Neural cell (in vitro differentiated cells): ENCODE data around the gene FBXO3. TPM values are rescaled to one million over a fixed set of nuclear protein-coding genes. Genes with fewer than 3 reads are reported as not detected.

ENCODE experiments used
- H2AFZ ChIP-seq: fragments of 200-600, 300-800 bp; sonication (generic), shearing (Covaris generic); 2 replicates; pipeline ENCODE4 v1.6.0; 2014; ENCODE audit warnings: low read depth, mild to moderate bottlenecking, antibody characterized with exemption, low read length, moderate library complexity
- H3F3A ChIP-seq: fragments of 200-600 bp; shearing (Covaris generic); 2 replicates; pipeline ENCODE4 v1.6.1; 2016; ENCODE audit warnings: mild to moderate bottlenecking, moderate library complexity, mixed read lengths, antibody characterized with exemption, low read length; ENCODE audit not compliant: insufficient read depth, poor library complexity, severe bottlenecking
- H3K27ac ChIP-seq: fragments of 200-600, 300-800 bp; sonication (generic), shearing (Covaris generic); 2 replicates; pipeline ENCODE4 v1.5.1; 2014; ENCODE audit warnings: mild to moderate bottlenecking, low read length, moderate library complexity
- H3K27me3 ChIP-seq: fragments of 300-800, 200-600 bp; sonication (generic), shearing (Covaris generic); 2 replicates; pipeline ENCODE4 v1.6.0; 2014; ENCODE audit warnings: mild to moderate bottlenecking, low read depth, low read length, moderate library complexity; ENCODE audit not compliant: insufficient read depth
- H3K36me3 ChIP-seq: fragments of 300-800, 200-600 bp; sonication (generic), shearing (Covaris generic); 2 replicates; pipeline ENCODE4 v1.5.1; 2014; ENCODE audit warnings: mild to moderate bottlenecking, antibody characterized with exemption, low read length, moderate library complexity; ENCODE audit not compliant: insufficient read depth
- H3K4me2 ChIP-seq: fragments of 300-800, 200-600 bp; sonication (generic), shearing (Covaris generic); 2 replicates; pipeline ENCODE4 v1.6.0; 2014; ENCODE audit warnings: mild to moderate bottlenecking, low read length
- H3K4me3 ChIP-seq: fragments of 300-800, 200-600 bp; sonication (generic), shearing (Covaris generic); 2 replicates; pipeline ENCODE4 v1.5.1; 2014; ENCODE audit warnings: mild to moderate bottlenecking, low read length, moderate library complexity
- H3K79me2 ChIP-seq: fragments of 200-600 bp; shearing (Covaris generic); replicated peaks from 2 replicates; pipeline ENCODE4 v1.6.0; 2014; ENCODE audit warnings: mild to moderate bottlenecking, low read length, moderate library complexity; ENCODE audit not compliant: insufficient read depth
- H3K9ac ChIP-seq: fragments of 300-800, 200-600 bp; sonication (generic), shearing (Covaris generic); 2 replicates; pipeline ENCODE4 v1.6.1; 2016; ENCODE audit warnings: mild to moderate bottlenecking, low read length, mixed read lengths
- H3K9me2 ChIP-seq: fragments of 200-600 bp; shearing (Covaris generic); 2 replicates; pipeline ENCODE4 v1.6.1; 2016; ENCODE audit warnings: mild to moderate bottlenecking, low read length, mixed read lengths; ENCODE audit not compliant: insufficient read depth
- H3K9me3 ChIP-seq: fragments of 200-600, 300-800 bp; sonication (generic), shearing (Covaris generic); 2 replicates; pipeline ENCODE4 v1.6.1; 2016; ENCODE audit warnings: mild to moderate bottlenecking, mixed run types, low read length, moderate library complexity, mixed read lengths
- H4K20me1 ChIP-seq: fragments of 200-600 bp; shearing (Covaris generic); 2 replicates; pipeline ENCODE4 v1.6.1; 2016; ENCODE audit warnings: mild to moderate bottlenecking, mixed run types; ENCODE audit not compliant: insufficient read depth
- EP300 ChIP-seq: fragments of 450-650 bp; conservative IDR thresholded peaks from 2 replicates; pipeline ENCODE4 v1.6.1; 2014; ENCODE audit warnings: antibody characterized with exemption, mild to moderate bottlenecking, moderate library complexity; ENCODE audit not compliant: poor library complexity, severe bottlenecking
- EZH2 ChIP-seq: fragments of 200-600, 300-800 bp; shearing (Covaris generic), sonication (generic); IDR thresholded peaks from 2 replicates; pipeline ENCODE4 v1.6.1; 2014; ENCODE audit warnings: antibody characterized with exemption, low read length, borderline replicate concordance, mild to moderate bottlenecking; ENCODE audit not compliant: insufficient read depth, poor library complexity, severe bottlenecking
- MXI1 ChIP-seq: fragments of 450-650 bp; conservative IDR thresholded peaks from 2 replicates; pipeline ENCODE4 v1.6.1; 2014; ENCODE audit warnings: antibody characterized with exemption, mild to moderate bottlenecking; ENCODE audit not compliant: poor library complexity, severe bottlenecking
- POLR2AphosphoS5 ChIP-seq: IDR thresholded peaks from 2 replicates; pipeline ENCODE4 v1.6.1; 2012
- RAD21 ChIP-seq: fragments of 450-650 bp; conservative IDR thresholded peaks from 2 replicates; pipeline ENCODE4 v1.6.1; 2014; ENCODE audit warnings: antibody characterized with exemption, mild to moderate bottlenecking, moderate library complexity
- SMC3 ChIP-seq: fragments of 450-650 bp; conservative IDR thresholded peaks from 2 replicates; pipeline ENCODE4 v1.6.1; 2014; ENCODE audit warnings: antibody characterized with exemption, mild to moderate bottlenecking, moderate library complexity; ENCODE audit not compliant: poor library complexity
- TAF1 ChIP-seq: IDR thresholded peaks from 2 replicates; pipeline ENCODE4 v1.6.1; 2012; ENCODE audit warnings: low read depth
- polyA plus RNA-seq: library from polyadenylated mRNA; depleted of rRNA; stranded (reverse); fragments of >200 nt; gene quantifications from 2 replicates; pipeline ENCODE4 v1.2.3, GENCODE V29; 2014
- TF ChIP-seq, protein P1 (sequence below): IDR thresholded peaks from 2 replicates; pipeline ENCODE4 v1.6.1; 2012; ENCODE audit warnings: borderline replicate concordance
- TF ChIP-seq, protein P2 (sequence below): fragments of 450-650 bp; IDR thresholded peaks from 2 replicates; pipeline ENCODE4 v1.5.1; 2014; ENCODE audit warnings: antibody characterized with exemption, mild to moderate bottlenecking, moderate library complexity; ENCODE audit not compliant: poor library complexity, severe bottlenecking

Gene FBXO3
- polyA plus RNA-seq, 1 donor from 2014 or later, result 115 TPM

DNA sequence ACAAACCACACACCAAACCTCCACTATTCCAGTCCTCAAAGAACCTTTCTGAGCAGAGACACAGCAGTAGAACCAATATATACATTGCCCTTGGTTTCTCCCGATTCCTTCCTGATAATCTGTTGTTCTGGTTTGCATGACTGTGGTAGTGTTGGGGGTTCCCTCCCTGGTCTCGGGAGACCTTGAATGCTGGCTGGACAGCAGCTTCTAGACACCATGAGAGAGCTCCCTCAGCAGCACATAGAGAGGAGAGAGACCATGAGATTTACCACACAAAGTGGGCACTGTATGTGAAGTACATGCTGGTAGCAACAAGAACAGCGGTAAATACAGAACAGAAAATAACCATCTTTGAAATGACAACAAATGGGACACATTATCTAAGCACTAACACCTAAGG lies 76.3 kb downstream of the FBXO3 start:
- no peaks in the 10 kb centered on the region for H3K27me3 ChIP-seq
- H3K4me2 ChIP-seq, result no peak overlapping the region
- H3K36me3 ChIP-seq, result no peaks in the 10 kb centered on the region
- H3K4me3 ChIP-seq, result no peak overlapping the region
- no peaks in the 10 kb centered on the region for H3K79me2 ChIP-seq
- TF ChIP-seq RAD21, result no peak
- no peak for TF ChIP-seq MXI1
- TF ChIP-seq, protein P1, sequence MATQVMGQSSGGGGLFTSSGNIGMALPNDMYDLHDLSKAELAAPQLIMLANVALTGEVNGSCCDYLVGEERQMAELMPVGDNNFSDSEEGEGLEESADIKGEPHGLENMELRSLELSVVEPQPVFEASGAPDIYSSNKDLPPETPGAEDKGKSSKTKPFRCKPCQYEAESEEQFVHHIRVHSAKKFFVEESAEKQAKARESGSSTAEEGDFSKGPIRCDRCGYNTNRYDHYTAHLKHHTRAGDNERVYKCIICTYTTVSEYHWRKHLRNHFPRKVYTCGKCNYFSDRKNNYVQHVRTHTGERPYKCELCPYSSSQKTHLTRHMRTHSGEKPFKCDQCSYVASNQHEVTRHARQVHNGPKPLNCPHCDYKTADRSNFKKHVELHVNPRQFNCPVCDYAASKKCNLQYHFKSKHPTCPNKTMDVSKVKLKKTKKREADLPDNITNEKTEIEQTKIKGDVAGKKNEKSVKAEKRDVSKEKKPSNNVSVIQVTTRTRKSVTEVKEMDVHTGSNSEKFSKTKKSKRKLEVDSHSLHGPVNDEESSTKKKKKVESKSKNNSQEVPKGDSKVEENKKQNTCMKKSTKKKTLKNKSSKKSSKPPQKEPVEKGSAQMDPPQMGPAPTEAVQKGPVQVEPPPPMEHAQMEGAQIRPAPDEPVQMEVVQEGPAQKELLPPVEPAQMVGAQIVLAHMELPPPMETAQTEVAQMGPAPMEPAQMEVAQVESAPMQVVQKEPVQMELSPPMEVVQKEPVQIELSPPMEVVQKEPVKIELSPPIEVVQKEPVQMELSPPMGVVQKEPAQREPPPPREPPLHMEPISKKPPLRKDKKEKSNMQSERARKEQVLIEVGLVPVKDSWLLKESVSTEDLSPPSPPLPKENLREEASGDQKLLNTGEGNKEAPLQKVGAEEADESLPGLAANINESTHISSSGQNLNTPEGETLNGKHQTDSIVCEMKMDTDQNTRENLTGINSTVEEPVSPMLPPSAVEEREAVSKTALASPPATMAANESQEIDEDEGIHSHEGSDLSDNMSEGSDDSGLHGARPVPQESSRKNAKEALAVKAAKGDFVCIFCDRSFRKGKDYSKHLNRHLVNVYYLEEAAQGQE, result no peak
- no peak for TF ChIP-seq EZH2
- TF ChIP-seq, protein P2, sequence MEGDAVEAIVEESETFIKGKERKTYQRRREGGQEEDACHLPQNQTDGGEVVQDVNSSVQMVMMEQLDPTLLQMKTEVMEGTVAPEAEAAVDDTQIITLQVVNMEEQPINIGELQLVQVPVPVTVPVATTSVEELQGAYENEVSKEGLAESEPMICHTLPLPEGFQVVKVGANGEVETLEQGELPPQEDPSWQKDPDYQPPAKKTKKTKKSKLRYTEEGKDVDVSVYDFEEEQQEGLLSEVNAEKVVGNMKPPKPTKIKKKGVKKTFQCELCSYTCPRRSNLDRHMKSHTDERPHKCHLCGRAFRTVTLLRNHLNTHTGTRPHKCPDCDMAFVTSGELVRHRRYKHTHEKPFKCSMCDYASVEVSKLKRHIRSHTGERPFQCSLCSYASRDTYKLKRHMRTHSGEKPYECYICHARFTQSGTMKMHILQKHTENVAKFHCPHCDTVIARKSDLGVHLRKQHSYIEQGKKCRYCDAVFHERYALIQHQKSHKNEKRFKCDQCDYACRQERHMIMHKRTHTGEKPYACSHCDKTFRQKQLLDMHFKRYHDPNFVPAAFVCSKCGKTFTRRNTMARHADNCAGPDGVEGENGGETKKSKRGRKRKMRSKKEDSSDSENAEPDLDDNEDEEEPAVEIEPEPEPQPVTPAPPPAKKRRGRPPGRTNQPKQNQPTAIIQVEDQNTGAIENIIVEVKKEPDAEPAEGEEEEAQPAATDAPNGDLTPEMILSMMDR, result no peak
- H4K20me1 ChIP-seq, result no peaks in the 10 kb centered on the region
- H3K9me2 ChIP-seq, result no peaks in the 10 kb centered on the region
- no peaks in the 10 kb centered on the region for H3K9me3 ChIP-seq
- no peak overlapping the region for H2AFZ ChIP-seq
- no peaks in the 10 kb centered on the region for H3F3A ChIP-seq
- no peak overlapping the region for H3K9ac ChIP-seq
- no peak overlapping the region for H3K27ac ChIP-seq

DNA sequence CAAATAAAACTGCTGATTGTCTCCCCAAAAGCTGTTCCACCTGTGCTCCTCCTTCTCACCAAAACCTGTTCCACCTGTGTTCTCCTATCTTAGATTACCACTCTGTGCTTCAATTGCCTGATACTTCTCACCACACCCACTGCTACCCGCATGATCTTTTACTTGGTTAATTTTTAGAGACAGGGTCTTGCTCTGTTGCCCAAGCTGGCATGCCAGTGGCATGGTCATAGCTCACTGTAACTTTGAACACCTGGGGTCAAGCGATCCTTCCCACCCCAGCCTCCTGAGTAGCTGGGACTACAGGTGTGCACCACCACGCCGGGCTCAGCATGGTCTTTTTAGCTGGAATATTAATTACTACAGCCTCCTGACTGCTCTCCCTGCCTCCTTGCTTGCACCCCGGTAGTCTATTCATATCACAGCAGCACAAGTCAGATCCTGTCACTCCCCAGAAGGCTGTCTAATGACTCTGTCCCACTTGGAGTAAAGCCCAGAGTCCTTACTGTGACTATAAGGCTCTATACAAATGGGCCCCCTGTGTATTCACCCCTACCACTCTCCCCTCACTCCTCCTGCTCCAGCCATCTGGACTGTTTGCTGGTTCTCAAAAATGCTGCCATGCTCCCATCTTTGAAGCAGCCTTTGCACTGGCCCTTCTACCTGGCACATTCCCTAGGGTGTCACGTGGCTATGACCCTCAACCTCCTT lies 77.2 kb downstream of the FBXO3 start:
- Histone ChIP-seq H3K27me3 (no peaks in the 10 kb centered on the region), H2AFZ (no peak overlapping the region), H3K9me3 (no peaks in the 10 kb centered on the region), H3F3A (no peaks in the 10 kb centered on the region), H3K9me2 (no peaks in the 10 kb centered on the region), H3K79me2 (no peaks in the 10 kb centered on the region), H3K36me3 (no peaks in the 10 kb centered on the region), H3K4me3 (no peak overlapping the region), H3K27ac (no peak overlapping the region), H4K20me1 (no peaks in the 10 kb centered on the region), H3K4me2 (no peak overlapping the region), H3K9ac (no peak overlapping the region)
- no peak for TF ChIP-seq RAD21
- TF ChIP-seq EP300, result no peak
- no peak for TF ChIP-seq MXI1
- TF ChIP-seq, protein P1, result no peak
- no peak for TF ChIP-seq POLR2AphosphoS5
- TF ChIP-seq, protein P2, result no peak
- TF ChIP-seq EZH2, result no peak
- no peak for TF ChIP-seq TAF1
- no peak for TF ChIP-seq SMC3
